ENCODE measurements around the gene STX2. TPM values are rescaled to one million over a fixed set of nuclear protein-coding genes. Genes with fewer than 3 reads are reported as not detected.
A peak's percentile ranks its signal among the peaks of the same experiment; 100 is the strongest.

STX2 gene
- total and polyA plus RNA-seq, 10 of the 15 experiments (the other 5 are each of a cell fraction or from before 2014, with no cell fraction given): 6.0 to 22.2 (median 10.0) TPM

DNA sequence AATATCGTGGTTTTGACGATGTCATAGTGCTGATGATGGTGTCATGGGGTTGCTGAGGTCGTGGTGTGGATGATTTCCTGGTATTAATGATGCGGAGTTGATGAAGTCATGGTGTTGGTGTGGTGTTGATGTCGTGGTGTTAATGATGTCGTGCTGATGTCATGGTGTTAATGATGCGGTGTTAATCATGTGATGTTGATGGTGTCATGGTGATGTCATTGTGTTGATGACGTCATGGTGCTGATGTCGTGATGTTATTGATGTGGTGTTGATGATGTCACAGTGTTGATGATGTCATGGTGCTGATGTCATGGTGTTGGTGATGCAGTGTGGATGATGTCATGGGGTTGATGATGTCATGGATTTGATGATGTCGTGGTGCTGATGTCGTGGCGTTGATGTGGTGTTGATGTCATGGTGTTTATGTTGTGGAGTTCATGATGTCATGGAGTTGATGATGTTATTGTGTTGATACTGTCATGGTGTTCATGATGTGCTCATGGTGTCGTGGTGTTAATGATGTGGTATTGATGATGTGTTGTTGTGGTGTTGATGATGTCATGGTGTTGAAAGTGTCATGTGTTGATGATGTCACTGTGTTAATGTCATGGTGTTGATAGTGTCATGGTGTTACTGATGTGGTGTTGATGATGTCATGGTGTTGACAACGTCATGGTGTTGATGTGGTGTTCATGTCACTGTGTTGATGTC, 74.4 kb downstream of the STX2 start (continued):
- no peak for TF ChIP-seq E4F1 (IDR thresholded peaks at IDR 0.05; ENCODE audit: borderline replicate concordance, partially characterized antibody)
- TF ChIP-seq ZNF622 (IDR thresholded peaks at IDR 0.05): no peak
- no peak for TF ChIP-seq CHD2 (IDR thresholded peaks at IDR 0.05; ENCODE audit: borderline replicate concordance, low read depth, low read length)
- TF ChIP-seq, protein P1, sequence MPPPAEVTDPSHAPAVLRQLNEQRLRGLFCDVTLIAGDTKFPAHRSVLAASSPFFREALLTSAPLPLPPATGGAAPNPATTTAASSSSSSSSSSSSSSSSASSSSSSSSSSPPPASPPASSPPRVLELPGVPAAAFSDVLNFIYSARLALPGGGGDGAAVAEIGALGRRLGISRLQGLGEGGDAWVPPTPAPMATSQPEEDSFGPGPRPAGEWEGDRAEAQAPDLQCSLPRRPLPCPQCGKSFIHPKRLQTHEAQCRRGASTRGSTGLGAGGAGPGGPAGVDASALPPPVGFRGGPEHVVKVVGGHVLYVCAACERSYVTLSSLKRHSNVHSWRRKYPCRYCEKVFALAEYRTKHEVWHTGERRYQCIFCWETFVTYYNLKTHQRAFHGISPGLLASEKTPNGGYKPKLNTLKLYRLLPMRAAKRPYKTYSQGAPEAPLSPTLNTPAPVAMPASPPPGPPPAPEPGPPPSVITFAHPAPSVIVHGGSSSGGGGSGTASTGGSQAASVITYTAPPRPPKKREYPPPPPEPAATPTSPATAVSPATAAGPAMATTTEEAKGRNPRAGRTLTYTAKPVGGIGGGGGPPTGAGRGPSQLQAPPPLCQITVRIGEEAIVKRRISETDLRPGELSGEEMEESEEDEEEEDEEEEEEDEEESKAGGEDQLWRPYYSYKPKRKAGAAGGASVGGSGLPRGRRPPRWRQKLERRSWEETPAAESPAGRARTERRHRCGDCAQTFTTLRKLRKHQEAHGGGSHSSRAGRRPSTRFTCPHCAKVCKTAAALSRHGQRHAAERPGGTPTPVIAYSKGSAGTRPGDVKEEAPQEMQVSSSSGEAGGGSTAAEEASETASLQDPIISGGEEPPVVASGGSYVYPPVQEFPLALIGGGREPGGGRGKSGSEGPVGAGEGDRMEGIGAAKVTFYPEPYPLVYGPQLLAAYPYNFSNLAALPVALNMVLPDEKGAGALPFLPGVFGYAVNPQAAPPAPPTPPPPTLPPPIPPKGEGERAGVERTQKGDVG (CRISPR knock-in tag; IDR thresholded peaks at IDR 0.05): peak; percentile 62; the same call in 1 of the 2 replicates
- no peak for TF ChIP-seq CBX3 (IDR thresholded peaks at IDR 0.05; ENCODE audit: borderline replicate concordance, low read depth)
- TF ChIP-seq EZH2 (IDR thresholded peaks at IDR 0.05; ENCODE audit: borderline replicate concordance, control insufficient read depth, low read depth, low read length): no peak
- peak; percentile 96 for TF ChIP-seq ATF7 (IDR thresholded peaks at IDR 0.05; ENCODE audit: low read depth)
- TF ChIP-seq RELA (IDR thresholded peaks at IDR 0.05; ENCODE audit: borderline replicate concordance, partially characterized antibody): no peak
- no peak for TF ChIP-seq SUZ12 (IDR thresholded peaks at IDR 0.05; ENCODE audit: unreplicated experiment)
- peak; percentile 82 for TF ChIP-seq HDGF (IDR thresholded peaks at IDR 0.05)
- TF ChIP-seq USF1 (IDR thresholded peaks at IDR 0.05; ENCODE audit: borderline replicate concordance, extremely low read length, insufficient read depth, low read depth, low read length): peak; percentile 2
- TF ChIP-seq HCFC1 (IDR thresholded peaks at IDR 0.05; ENCODE audit: low read length): no peak
- no peak for TF ChIP-seq CHD1 (IDR thresholded peaks at IDR 0.05; ENCODE audit: low read depth, low read length)
- TF ChIP-seq, protein P2, sequence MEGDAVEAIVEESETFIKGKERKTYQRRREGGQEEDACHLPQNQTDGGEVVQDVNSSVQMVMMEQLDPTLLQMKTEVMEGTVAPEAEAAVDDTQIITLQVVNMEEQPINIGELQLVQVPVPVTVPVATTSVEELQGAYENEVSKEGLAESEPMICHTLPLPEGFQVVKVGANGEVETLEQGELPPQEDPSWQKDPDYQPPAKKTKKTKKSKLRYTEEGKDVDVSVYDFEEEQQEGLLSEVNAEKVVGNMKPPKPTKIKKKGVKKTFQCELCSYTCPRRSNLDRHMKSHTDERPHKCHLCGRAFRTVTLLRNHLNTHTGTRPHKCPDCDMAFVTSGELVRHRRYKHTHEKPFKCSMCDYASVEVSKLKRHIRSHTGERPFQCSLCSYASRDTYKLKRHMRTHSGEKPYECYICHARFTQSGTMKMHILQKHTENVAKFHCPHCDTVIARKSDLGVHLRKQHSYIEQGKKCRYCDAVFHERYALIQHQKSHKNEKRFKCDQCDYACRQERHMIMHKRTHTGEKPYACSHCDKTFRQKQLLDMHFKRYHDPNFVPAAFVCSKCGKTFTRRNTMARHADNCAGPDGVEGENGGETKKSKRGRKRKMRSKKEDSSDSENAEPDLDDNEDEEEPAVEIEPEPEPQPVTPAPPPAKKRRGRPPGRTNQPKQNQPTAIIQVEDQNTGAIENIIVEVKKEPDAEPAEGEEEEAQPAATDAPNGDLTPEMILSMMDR (IDR thresholded peaks at IDR 0.05 in 2 of 3, conservative IDR thresholded peaks at IDR 0.05 in 1 of 3; ENCODE audit: control insufficient read depth in 2 of 3, extremely low read depth in 1 of 3, insufficient read depth in 1 of 3, low read depth in 3 of 3, low read length in 3 of 3): no peak
- no peak for TF ChIP-seq ZBTB33 (IDR thresholded peaks at IDR 0.05)

Data from GM12878 (cell line).